Peyer's patch (tissue), 4 donors: ENCODE data around the gene POLR1F. TPM values are rescaled to one million over a fixed set of nuclear protein-coding genes. Genes with fewer than 3 reads are reported as not detected.

ENCODE experiments used
- DNase-seq, 3 donors: peaks; one replicate each; pipeline ENCODE4 v3.0.0-alpha.2; 2017 to 2019
- H3K27ac ChIP-seq, 4 donors: fragments of 200-600 bp; sonication (generic); one replicate each; pipeline ENCODE4 v1.5.1; 2016 to 2019
- H3K27me3 ChIP-seq, 2 donors: fragments of 200-600 bp; sonication (generic); one replicate each; pipeline ENCODE4 v1.5.1; 2019
- H3K36me3 ChIP-seq, 3 donors: fragments of 200-600 bp; sonication (generic); one replicate each; pipeline ENCODE4 v1.5.1; 2016 to 2019
- H3K4me1 ChIP-seq, 4 donors: fragments of 200-600 bp; sonication (generic); one replicate each; pipeline ENCODE4 v1.5.1; 2016 to 2019
- H3K4me3 ChIP-seq, 4 donors: fragments of 200-600 bp; sonication (generic); 1 replicate in 3 of 4; 2 replicates in 1 of 4; pipeline ENCODE4 v1.5.1; 2016 to 2019; ENCODE audit warnings: mild to moderate bottlenecking in 1 of 4
- H3K9me3 ChIP-seq, 4 donors: fragments of 200-600 bp; sonication (generic); one replicate each; pipeline ENCODE4 v1.5.1; 2016 to 2019; ENCODE audit warnings: mild to moderate bottlenecking in 1 of 4
- POLR2A ChIP-seq, 2 donors: fragments of 450-650 bp; IDR thresholded peaks; one replicate each; pipeline ENCODE4 v1.5.1; 2017; ENCODE audit warnings: antibody characterized with exemption in 2 of 2, mild to moderate bottlenecking in 2 of 2, moderate library complexity in 2 of 2
- small RNA-seq, 2 donors: library from RNA; depleted of rRNA; stranded (forward); fragments of <200 nt; gene quantifications; one replicate each; pipeline ENCODE3, GENCODE V24; 2016
- total RNA-seq, 4 donors: library from RNA; depleted of rRNA; stranded (reverse); fragments of >200 nt; gene quantifications; one replicate each; pipeline ENCODE4 v1.1.0, GENCODE V29; 2016
- TF ChIP-seq, protein P1 (sequence below), 6 experiments: fragments of 450-650 bp in 4 of 6; fragments of 200-600 bp in 2 of 6; sonication (generic) in 1 of 6; IDR thresholded peaks; one replicate each; pipeline ENCODE4 v1.5.1; 2017 to 2019; ENCODE audit warnings: antibody characterized with exemption in 6 of 6, mild to moderate bottlenecking in 3 of 6, moderate library complexity in 1 of 6

POLR1F gene
- total RNA-seq, 4 donors from 2014 or later: 4.8 to 12.6 (median 5.6) TPM

- TF ChIP-seq POLR2A (IDR thresholded peaks at IDR 0.05): no peak
- TF ChIP-seq, protein P1, sequence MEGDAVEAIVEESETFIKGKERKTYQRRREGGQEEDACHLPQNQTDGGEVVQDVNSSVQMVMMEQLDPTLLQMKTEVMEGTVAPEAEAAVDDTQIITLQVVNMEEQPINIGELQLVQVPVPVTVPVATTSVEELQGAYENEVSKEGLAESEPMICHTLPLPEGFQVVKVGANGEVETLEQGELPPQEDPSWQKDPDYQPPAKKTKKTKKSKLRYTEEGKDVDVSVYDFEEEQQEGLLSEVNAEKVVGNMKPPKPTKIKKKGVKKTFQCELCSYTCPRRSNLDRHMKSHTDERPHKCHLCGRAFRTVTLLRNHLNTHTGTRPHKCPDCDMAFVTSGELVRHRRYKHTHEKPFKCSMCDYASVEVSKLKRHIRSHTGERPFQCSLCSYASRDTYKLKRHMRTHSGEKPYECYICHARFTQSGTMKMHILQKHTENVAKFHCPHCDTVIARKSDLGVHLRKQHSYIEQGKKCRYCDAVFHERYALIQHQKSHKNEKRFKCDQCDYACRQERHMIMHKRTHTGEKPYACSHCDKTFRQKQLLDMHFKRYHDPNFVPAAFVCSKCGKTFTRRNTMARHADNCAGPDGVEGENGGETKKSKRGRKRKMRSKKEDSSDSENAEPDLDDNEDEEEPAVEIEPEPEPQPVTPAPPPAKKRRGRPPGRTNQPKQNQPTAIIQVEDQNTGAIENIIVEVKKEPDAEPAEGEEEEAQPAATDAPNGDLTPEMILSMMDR (IDR thresholded peaks at IDR 0.05): no peak
- Histone ChIP-seq H3K27me3 (no peaks in the 10 kb centered on the region), H3K9me3 (no peaks in the 10 kb centered on the region), H3K27ac (no peak overlapping the region), H3K4me3 (no peak overlapping the region), H3K36me3 (no peaks in the 10 kb centered on the region), H3K4me1 (no peaks in the 10 kb centered on the region)
- no peak for DNase-seq
Measured at GRCh38 chr7:19674266-19674960, 34.4 kb downstream of the POLR1F start.

DNA sequence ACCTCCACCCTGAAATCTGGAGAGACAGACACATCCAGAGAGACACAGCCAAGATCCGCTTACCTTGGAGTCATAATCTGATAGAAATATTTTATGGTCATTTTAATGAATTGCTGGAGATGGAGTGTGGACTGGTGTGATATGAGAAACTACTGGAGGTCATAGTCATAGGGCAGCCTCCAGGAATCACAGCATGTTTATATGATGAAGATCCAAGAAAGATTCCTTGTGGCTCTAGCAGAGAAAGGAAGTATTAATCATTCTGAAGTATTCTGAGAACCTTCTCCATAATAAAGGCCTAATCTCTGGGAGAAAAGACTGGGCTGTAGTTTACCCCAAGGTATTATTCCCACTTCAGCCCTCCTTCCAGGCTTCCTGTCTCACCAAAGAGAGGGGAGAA, 38.0 kb downstream of the POLR1F start:
- no peaks in the 10 kb centered on the region for H3K4me1 ChIP-seq
- no peaks in the 10 kb centered on the region for H3K36me3 ChIP-seq
- no peaks in the 10 kb centered on the region for H3K9me3 ChIP-seq
- TF ChIP-seq POLR2A (IDR thresholded peaks at IDR 0.05): no peak
- TF ChIP-seq, protein P1 (IDR thresholded peaks at IDR 0.05): no peak
- DNase-seq: no peak
- no peak overlapping the region for H3K27ac ChIP-seq
- H3K27me3 ChIP-seq: no peaks in the 10 kb centered on the region
- H3K4me3 ChIP-seq: no peak overlapping the region

GRCh38 chr7:19665399-19666008, 43.3 kb downstream of the POLR1F start:
- H3K4me3 ChIP-seq: no peak overlapping the region
- H3K27ac ChIP-seq: no peak overlapping the region
- H3K4me1 ChIP-seq: no peaks in the 10 kb centered on the region
- no peak for TF ChIP-seq POLR2A (IDR thresholded peaks at IDR 0.05)
- TF ChIP-seq, protein P1 (IDR thresholded peaks at IDR 0.05): peak; percentile 19 to 67 (median 48)
- H3K9me3 ChIP-seq: no peaks in the 10 kb centered on the region
- H3K36me3 ChIP-seq: no peaks in the 10 kb centered on the region
- H3K27me3 ChIP-seq: no peaks in the 10 kb centered on the region
- no peak for DNase-seq

- H3K4me3 ChIP-seq: no peak overlapping the region
- no peaks in the 10 kb centered on the region for H3K27me3 ChIP-seq
- H3K9me3 ChIP-seq: no peaks in the 10 kb centered on the region
- no peaks in the 10 kb centered on the region for H3K4me1 ChIP-seq
- no peak overlapping the region for H3K27ac ChIP-seq
- no peak for DNase-seq
- no peaks in the 10 kb centered on the region for H3K36me3 ChIP-seq
- TF ChIP-seq POLR2A (IDR thresholded peaks at IDR 0.05): no peak
- TF ChIP-seq, protein P1 (IDR thresholded peaks at IDR 0.05): no peak
Measured at GRCh38 chr7:19663816-19664462, 44.9 kb downstream of the POLR1F start.

DNA sequence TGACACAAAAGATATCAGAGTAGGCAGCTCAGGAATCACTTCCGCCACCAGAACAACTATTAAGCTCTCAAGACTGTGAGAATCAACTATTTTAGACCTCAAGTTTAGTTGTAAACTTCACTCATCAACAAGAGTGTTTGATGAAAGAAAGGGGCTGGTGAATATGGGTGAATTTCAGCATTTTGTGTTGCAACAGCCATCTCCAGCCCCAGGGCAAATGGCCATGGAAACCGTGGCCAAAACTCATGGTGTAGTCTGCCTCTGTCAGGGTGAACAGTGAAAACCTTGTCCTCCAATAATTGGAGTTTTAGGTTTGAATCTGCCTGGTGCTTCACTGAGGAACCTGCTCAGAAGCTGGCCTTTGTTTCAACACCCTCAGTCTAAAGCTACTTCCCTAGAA, 60.0 kb downstream of the POLR1F start:
- H3K4me1 ChIP-seq: no peaks in the 10 kb centered on the region
- no peak overlapping the region for H3K27ac ChIP-seq
- H3K36me3 ChIP-seq: no peaks in the 10 kb centered on the region
- no peak for TF ChIP-seq POLR2A (IDR thresholded peaks at IDR 0.05)
- TF ChIP-seq, protein P1 (IDR thresholded peaks at IDR 0.05): no peak
- no peaks in the 10 kb centered on the region for H3K27me3 ChIP-seq
- no peaks in the 10 kb centered on the region for H3K9me3 ChIP-seq
- no peak overlapping the region for H3K4me3 ChIP-seq
- DNase-seq: no peak

Small RNAs within 50 kb of the gene (small RNA-seq; reads per million reads assigned to genes)
- 0 reads per million in 2 donors for gene MIR3146

Other genes starting within 250 kb of the POLR1F start
- gene TMEM196, start 64.6 kb upstream of the POLR1F start, total RNA-seq: not detected